Activated gamma-delta T cell (primary cell): ENCODE data around the gene MRGPRE.

Experiments used
- DNase-seq: peaks from one replicate; lab custom pipeline; 2025; lab: John Stamatoyannopoulos, UW

Gene MRGPRE

GRCh38 chr11:3226846-3227567 is 5.2 kb downstream of the MRGPRE start:
- DNase-seq = no peak

GRCh38 chr11:3225826-3226750 is 6.1 kb downstream of the MRGPRE start:
- DNase-seq = no peak

GRCh38 chr11:3225159-3225758 is 7.0 kb downstream of the MRGPRE start:
- no peak for DNase-seq

- DNase-seq = no peak
Observed at GRCh38 chr11:3224401-3225057, 7.7 kb downstream of the MRGPRE start.

GRCh38 chr11:3223932-3224381 is 8.3 kb downstream of the MRGPRE start:
- no peak for DNase-seq

- DNase-seq = no peak
Observed at GRCh38 chr11:3222941-3223915, 9.0 kb downstream of the MRGPRE start.

GRCh38 chr11:3222003-3222855 is 10.0 kb downstream of the MRGPRE start:
- DNase-seq = no peak

GRCh38 chr11:3221408-3222002 is 10.7 kb downstream of the MRGPRE start:
- no peak for DNase-seq

GRCh38 chr11:3220521-3221407 is 11.5 kb downstream of the MRGPRE start:
- no peak for DNase-seq

- no peak for DNase-seq
Observed at GRCh38 chr11:3220101-3220500, 12.1 kb downstream of the MRGPRE start.

GRCh38 chr11:3219281-3219892 is 12.8 kb downstream of the MRGPRE start:
- no peak for DNase-seq

GRCh38 chr11:3218483-3219280 is 13.5 kb downstream of the MRGPRE start, which contains the start of gene MRGPRG:
Gene MRGPRG, minus strand, starts transcription at chr11:3218813. Its CDS starts 0 bp downstream, at chr11:3218813.
- no peak for DNase-seq

GRCh38 chr11:3217818-3218482 is 14.3 kb downstream of the MRGPRE start:
- DNase-seq = no peak

GRCh38 chr11:3216027-3216525 is 16.1 kb downstream of the MRGPRE start:
- DNase-seq = no peak

- no peak for DNase-seq
Observed at GRCh38 chr11:3215346-3216026, 16.7 kb downstream of the MRGPRE start.

GRCh38 chr11:3214420-3214699 is 17.9 kb downstream of the MRGPRE start:
- DNase-seq = no peak
